SK-N-SH (cell line): Measurements from ENCODE around the gene CCDC50.

Source experiments
- CHD2 ChIP-seq: fragments of 150-350 bp; IDR thresholded peaks from 2 replicates; pipeline ENCODE4 v1.6.1; 2018; ENCODE audit warnings: low read length; ENCODE audit not compliant: partially characterized antibody
- GABPA ChIP-seq: IDR thresholded peaks from 2 replicates; pipeline ENCODE4 v1.4.0; 2012; ENCODE audit warnings: low read depth, mild to moderate bottlenecking
- NFIC ChIP-seq: IDR thresholded peaks from 2 replicates; pipeline ENCODE4 v1.4.0; 2012; ENCODE audit warnings: borderline replicate concordance
- YY1 ChIP-seq: IDR thresholded peaks from 2 replicates; pipeline ENCODE4 v1.4.0; 2012; ENCODE audit warnings: low read depth, mild to moderate bottlenecking
- ZBTB33 ChIP-seq: IDR thresholded peaks from 2 replicates; pipeline ENCODE4 v1.4.0; 2012; ENCODE audit warnings: low read depth, borderline replicate concordance
- TF ChIP-seq, protein P1 (sequence below): fragments of 200-600 bp; sonication (generic); IDR thresholded peaks from 2 replicates; pipeline ENCODE4 v1.6.1; 2017; ENCODE audit warnings: antibody characterized with exemption, mild to moderate bottlenecking, moderate library complexity

- TF ChIP-seq CHD2 (no peak), GABPA (no peak), ZBTB33 (no peak), NFIC (no peak), YY1 (no peak)
- TF ChIP-seq, protein P1, sequence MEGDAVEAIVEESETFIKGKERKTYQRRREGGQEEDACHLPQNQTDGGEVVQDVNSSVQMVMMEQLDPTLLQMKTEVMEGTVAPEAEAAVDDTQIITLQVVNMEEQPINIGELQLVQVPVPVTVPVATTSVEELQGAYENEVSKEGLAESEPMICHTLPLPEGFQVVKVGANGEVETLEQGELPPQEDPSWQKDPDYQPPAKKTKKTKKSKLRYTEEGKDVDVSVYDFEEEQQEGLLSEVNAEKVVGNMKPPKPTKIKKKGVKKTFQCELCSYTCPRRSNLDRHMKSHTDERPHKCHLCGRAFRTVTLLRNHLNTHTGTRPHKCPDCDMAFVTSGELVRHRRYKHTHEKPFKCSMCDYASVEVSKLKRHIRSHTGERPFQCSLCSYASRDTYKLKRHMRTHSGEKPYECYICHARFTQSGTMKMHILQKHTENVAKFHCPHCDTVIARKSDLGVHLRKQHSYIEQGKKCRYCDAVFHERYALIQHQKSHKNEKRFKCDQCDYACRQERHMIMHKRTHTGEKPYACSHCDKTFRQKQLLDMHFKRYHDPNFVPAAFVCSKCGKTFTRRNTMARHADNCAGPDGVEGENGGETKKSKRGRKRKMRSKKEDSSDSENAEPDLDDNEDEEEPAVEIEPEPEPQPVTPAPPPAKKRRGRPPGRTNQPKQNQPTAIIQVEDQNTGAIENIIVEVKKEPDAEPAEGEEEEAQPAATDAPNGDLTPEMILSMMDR, result no peak
These were observed 50.3 kb downstream of the CCDC50 start for GRCh38 chr3:191379446-191379845.
